CD14-positive monocyte (primary cell): Measurements from ENCODE around the gene CELF2. TPM values are rescaled to one million over a fixed set of nuclear protein-coding genes. Genes with fewer than 3 reads are reported as not detected.

Experiments used
- DNase-seq, 3 donors: peaks; one replicate each; pipeline ENCODE4 v3.0.0-alpha.2; 2011 to 2022
- H2AFZ ChIP-seq: 2 replicates; pipeline ENCODE4 v1.6.0; 2012; ENCODE audit warnings: mild to moderate bottlenecking, low read depth, low read length, inconsistent platforms; ENCODE audit not compliant: insufficient read depth, poor library complexity, severe bottlenecking
- H3K27ac ChIP-seq, 2 donors: 1 replicate in 1 of 2; 2 replicates in 1 of 2; pipeline ENCODE4 v1.5.1; 2012 to 2013; ENCODE audit warnings: low read length in 2 of 2, control low read depth in 1 of 2, inconsistent platforms in 1 of 2, low read depth in 1 of 2, mild to moderate bottlenecking in 1 of 2
- H3K27me3 ChIP-seq, 2 donors: one replicate each; pipeline versions ENCODE4 v1.6.0 to v1.6.1; 2011 to 2013; ENCODE audit warnings: low read length in 2 of 2; ENCODE audit not compliant: control insufficient read depth in 2 of 2, insufficient read depth in 2 of 2
- H3K36me3 ChIP-seq, 2 donors: replicated peaks in 1 of 2; 1 replicate in 1 of 2; 2 replicates in 1 of 2; pipeline versions ENCODE4 v1.5.1 to v1.6.1; 2012 to 2013; ENCODE audit warnings: low read length in 2 of 2, control low read depth in 1 of 2, inconsistent platforms in 1 of 2, mild to moderate bottlenecking in 1 of 2; ENCODE audit not compliant: insufficient read depth in 2 of 2, control insufficient read depth in 1 of 2
- H3K4me1 ChIP-seq, 2 donors: 1 replicate in 1 of 2; 2 replicates in 1 of 2; pipeline versions ENCODE4 v1.5.1 to v1.6.1; 2012 to 2013; ENCODE audit warnings: low read length in 2 of 2, control low read depth in 1 of 2, inconsistent platforms in 1 of 2, mild to moderate bottlenecking in 1 of 2, moderate library complexity in 1 of 2; ENCODE audit not compliant: insufficient read depth in 2 of 2, control insufficient read depth in 1 of 2
- H3K4me2 ChIP-seq: replicated peaks from 2 replicates; pipeline ENCODE3; 2012; ENCODE audit warnings: low read length, moderate library complexity, mild to moderate bottlenecking; ENCODE audit not compliant: poor library complexity, severe bottlenecking; ENCODE audit errors: extremely low read depth
- H3K4me3 ChIP-seq, 3 experiments: fragments of 200-600 bp in 1 of 3; sonication (generic) in 1 of 3; replicated peaks in 1 of 3; 1 replicate in 2 of 3; 2 replicates in 1 of 3; pipeline ENCODE4 v1.5.1; 2011 to 2013; ENCODE audit warnings: low read length in 3 of 3, mild to moderate bottlenecking in 3 of 3, control low read depth in 2 of 3, low read depth in 2 of 3, inconsistent platforms in 1 of 3, moderate library complexity in 1 of 3
- H3K79me2 ChIP-seq: 2 replicates; pipeline ENCODE4 v1.6.0; 2012; ENCODE audit warnings: mild to moderate bottlenecking, control low read depth, inconsistent platforms, low read length, moderate library complexity; ENCODE audit not compliant: insufficient read depth
- H3K9ac ChIP-seq: 2 replicates; pipeline ENCODE4 v1.6.0; 2017; ENCODE audit warnings: low read length, mild to moderate bottlenecking; ENCODE audit not compliant: insufficient read depth, poor library complexity, severe bottlenecking
- H3K9me3 ChIP-seq, 2 donors: replicated peaks in 1 of 2; 1 replicate in 1 of 2; 2 replicates in 1 of 2; pipeline versions ENCODE4 v1.5.1 to v1.6.1; 2012 to 2013; ENCODE audit warnings: low read length in 2 of 2, control low read depth in 1 of 2; ENCODE audit not compliant: control insufficient read depth in 1 of 2, insufficient read depth in 1 of 2
- H4K20me1 ChIP-seq: 2 replicates; pipeline ENCODE4 v1.6.0; 2012; ENCODE audit warnings: mild to moderate bottlenecking, low read length, control low read depth, moderate library complexity; ENCODE audit not compliant: insufficient read depth
- H3K27ac Mint-ChIP-seq, 7 donors: one replicate each; pipeline ENCODE4 v1.8.0; 2020; ENCODE audit warnings: mild to moderate bottlenecking in 7 of 7, mixed read lengths in 7 of 7, moderate library complexity in 6 of 7, inconsistent platforms in 2 of 7
- H3K27me3 Mint-ChIP-seq, 3 donors: one replicate each; pipeline ENCODE4 v1.8.0; 2021 to 2022; ENCODE audit warnings: low read depth in 3 of 3, mild to moderate bottlenecking in 3 of 3, mixed read lengths in 3 of 3, moderate library complexity in 3 of 3, inconsistent platforms in 1 of 3
- H3K36me3 Mint-ChIP-seq, 2 donors: one replicate each; pipeline ENCODE4 v1.8.0; 2020; ENCODE audit warnings: mixed read lengths in 2 of 2, inconsistent platforms in 1 of 2, mild to moderate bottlenecking in 1 of 2
- H3K4me1 Mint-ChIP-seq: one replicate; pipeline ENCODE4 v1.8.0; 2020; ENCODE audit warnings: mild to moderate bottlenecking, mixed read lengths
- H3K4me3 Mint-ChIP-seq, 2 donors: one replicate each; pipeline ENCODE4 v1.8.0; 2020; ENCODE audit warnings: mild to moderate bottlenecking in 2 of 2, mixed read lengths in 2 of 2, moderate library complexity in 1 of 2
- H3K9me3 Mint-ChIP-seq, 7 donors: one replicate each; pipeline ENCODE4 v1.8.0; 2020 to 2022; ENCODE audit warnings: mixed read lengths in 7 of 7, mild to moderate bottlenecking in 6 of 7, moderate library complexity in 6 of 7, inconsistent platforms in 2 of 7
- WGBS: methylation state at CpG from one replicate; pipeline ENCODE4 v1.1.5; 2013; ENCODE audit warnings: missing lambda C conversion rate; ENCODE audit not compliant: insufficient coverage; 5-methylcytosine and 5-hydroxymethylcytosine counted together
- intact Hi-C, 2 donors: fragments of 100-400 bp; cut with micrococcal nuclease; formaldehyde crosslinking; loops; one replicate each; pipeline versions ENCODE4 v1.15.0 to v1.15.1; 2023
- polyA plus RNA-seq, 3 donors: library from polyadenylated mRNA; depleted of rRNA in 1 of 3; unstranded in 2 of 3; stranded (reverse) in 1 of 3; fragments of 300-500 nt in 2 of 3; fragments of >200 nt in 1 of 3; fragmentation: Illumina TruSeq in 2 of 3; gene quantifications; 1 replicate in 2 of 3; 2 replicates in 1 of 3; pipeline ENCODE4 v1.2.3, GENCODE V29; 2012 to 2021
- TF ChIP-seq, protein P1 (sequence below): fragments of 200-600 bp; IDR thresholded peaks from one replicate; pipeline ENCODE4 v1.8.0; 2022; ENCODE audit warnings: antibody characterized with exemption, mild to moderate bottlenecking

Gene CELF2
- polyA plus RNA-seq, 3 donors: 53.5 to 93.3 (median 80.5) TPM

DNA sequence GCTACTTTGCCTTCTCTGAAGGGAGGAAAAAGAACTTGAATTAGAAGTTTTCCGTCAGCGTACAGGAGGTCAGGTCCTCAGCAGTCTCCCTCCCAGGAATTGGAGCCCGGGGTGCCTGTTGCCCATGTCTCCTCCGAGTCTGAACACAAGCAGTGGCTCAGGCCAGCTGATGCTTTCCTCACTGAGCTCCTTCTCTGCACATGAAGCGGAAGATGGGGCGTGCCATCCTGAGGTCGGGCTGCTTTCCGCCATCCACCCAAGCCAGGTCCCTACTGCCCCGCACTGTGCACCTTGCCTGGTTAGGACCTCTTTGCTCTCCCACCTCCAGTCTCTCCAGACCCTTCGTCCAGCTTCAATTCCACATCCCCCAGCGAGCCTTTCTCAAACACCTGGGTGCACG is 237.5 kb downstream of the CELF2 start:
- no peak overlapping the region for H3K4me3 ChIP-seq
- peaks cover 99% of the 10 kb centered on the region for H3K79me2 ChIP-seq
- no peak overlapping the region for H3K9ac ChIP-seq
- no peaks in the 10 kb centered on the region for H3K27me3 ChIP-seq
- peak overlapping the region in 1 of 2 donors; percentile 60 for H3K27ac ChIP-seq
- Mint-ChIP-seq H3K27me3 (no peaks in the 10 kb centered on the region), H3K27ac (peak overlapping the region in 5 of 7 donors; percentile 19 to 84 (median 53)), H3K36me3 (peaks cover 87 to 100% of the 10 kb centered on the region in 2 donors), H3K4me3 (no peak overlapping the region), H3K9me3 (no peaks in the 10 kb centered on the region), H3K4me1 (peaks cover 39% of the 10 kb centered on the region)
- no peak for DNase-seq
- TF ChIP-seq, protein P1, sequence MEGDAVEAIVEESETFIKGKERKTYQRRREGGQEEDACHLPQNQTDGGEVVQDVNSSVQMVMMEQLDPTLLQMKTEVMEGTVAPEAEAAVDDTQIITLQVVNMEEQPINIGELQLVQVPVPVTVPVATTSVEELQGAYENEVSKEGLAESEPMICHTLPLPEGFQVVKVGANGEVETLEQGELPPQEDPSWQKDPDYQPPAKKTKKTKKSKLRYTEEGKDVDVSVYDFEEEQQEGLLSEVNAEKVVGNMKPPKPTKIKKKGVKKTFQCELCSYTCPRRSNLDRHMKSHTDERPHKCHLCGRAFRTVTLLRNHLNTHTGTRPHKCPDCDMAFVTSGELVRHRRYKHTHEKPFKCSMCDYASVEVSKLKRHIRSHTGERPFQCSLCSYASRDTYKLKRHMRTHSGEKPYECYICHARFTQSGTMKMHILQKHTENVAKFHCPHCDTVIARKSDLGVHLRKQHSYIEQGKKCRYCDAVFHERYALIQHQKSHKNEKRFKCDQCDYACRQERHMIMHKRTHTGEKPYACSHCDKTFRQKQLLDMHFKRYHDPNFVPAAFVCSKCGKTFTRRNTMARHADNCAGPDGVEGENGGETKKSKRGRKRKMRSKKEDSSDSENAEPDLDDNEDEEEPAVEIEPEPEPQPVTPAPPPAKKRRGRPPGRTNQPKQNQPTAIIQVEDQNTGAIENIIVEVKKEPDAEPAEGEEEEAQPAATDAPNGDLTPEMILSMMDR: no peak
- intact Hi-C loops: no loop called here
- H3K4me1 ChIP-seq: peaks cover 20 to 21% of the 10 kb centered on the region in 2 donors
- H3K36me3 ChIP-seq: peaks cover 88 to 100% of the 10 kb centered on the region in 2 donors
- peaks cover 100% of the 10 kb centered on the region for H4K20me1 ChIP-seq
- H2AFZ ChIP-seq: no peak overlapping the region
- no peaks in the 10 kb centered on the region for H3K9me3 ChIP-seq
- WGBS: 98% methylated on average over 12 of the region's 12 CpGs
- H3K4me2 ChIP-seq: no peak overlapping the region

DNA sequence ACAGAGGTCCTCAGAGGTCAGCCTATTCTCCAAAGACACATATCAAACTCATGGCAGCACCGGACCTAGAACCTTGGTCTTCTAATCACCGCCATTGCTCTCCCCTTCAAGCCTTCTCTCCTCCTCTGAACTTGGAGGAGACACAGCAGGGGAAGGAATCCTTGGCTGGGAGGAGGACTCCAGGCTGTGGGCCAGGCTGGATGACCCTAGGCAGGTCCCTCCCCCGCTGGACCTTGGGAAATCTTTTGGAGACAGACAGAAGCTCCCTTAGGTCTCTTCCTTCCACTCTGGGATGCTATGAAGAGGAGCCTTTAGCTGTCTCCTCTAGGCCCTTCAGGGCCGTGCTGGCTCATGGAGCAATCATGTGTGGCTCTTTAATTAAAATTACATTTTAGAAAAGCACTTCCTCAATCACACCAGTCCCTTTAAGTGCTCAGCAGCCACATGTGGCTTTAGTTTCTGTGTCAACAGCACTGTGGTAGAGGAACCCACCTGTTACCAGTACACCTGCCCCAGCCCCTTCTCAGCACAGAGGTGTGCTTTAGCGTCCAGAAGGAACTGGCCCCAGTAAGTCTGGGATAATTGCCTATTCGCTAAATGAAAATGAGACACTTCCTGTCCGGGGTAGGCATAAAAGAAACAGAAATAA is 238.2 kb downstream of the CELF2 start:
- H3K36me3 Mint-ChIP-seq: peaks cover 88 to 100% of the 10 kb centered on the region in 2 donors
- H3K4me2 ChIP-seq: no peak overlapping the region

More for the DNA sequence above, 238.2 kb downstream of the CELF2 start:
- peaks cover 88 to 100% of the 10 kb centered on the region in 2 donors for H3K36me3 ChIP-seq
- peaks cover 20 to 21% of the 10 kb centered on the region in 2 donors for H3K4me1 ChIP-seq
- Mint-ChIP-seq H3K27me3 (no peaks in the 10 kb centered on the region), H3K4me1 (peaks cover 39% of the 10 kb centered on the region), H3K27ac (peak overlapping the region in 5 of 7 donors; percentile 35 to 84 (median 71)), H3K9me3 (no peaks in the 10 kb centered on the region), H3K4me3 (no peak overlapping the region)
- DNase-seq: no peak
- H3K79me2 ChIP-seq: peaks cover 99% of the 10 kb centered on the region
- intact Hi-C loops: no loop called here
- 50% methylated on average over 2 of the region's 7 CpGs for WGBS
- no peak overlapping the region for H2AFZ ChIP-seq
- no peaks in the 10 kb centered on the region for H3K27me3 ChIP-seq
- H4K20me1 ChIP-seq: peaks cover 100% of the 10 kb centered on the region
- TF ChIP-seq, protein P1: no peak
- no peaks in the 10 kb centered on the region for H3K9me3 ChIP-seq
- H3K4me3 ChIP-seq: no peak overlapping the region
- H3K9ac ChIP-seq: no peak overlapping the region
- peak overlapping the region; percentile 3 to 60 for H3K27ac ChIP-seq
